GM12878 (cell line): ENCODE data around the gene SPG7. TPM values are rescaled to one million over a fixed set of nuclear protein-coding genes. Genes with fewer than 3 reads are reported as not detected.

ENCODE experiments used
- ASH2L ChIP-seq: fragments of 300-600, 200-600 bp; sonication (generic); IDR thresholded peaks from 2 replicates; pipeline ENCODE4 v1.6.1; 2017; ENCODE audit warnings: low read depth, mild to moderate bottlenecking, borderline replicate concordance
- BCL11A ChIP-seq: IDR thresholded peaks from 2 replicates; pipeline ENCODE4 v1.6.1; 2011; ENCODE audit warnings: low read depth, low read length
- CREM ChIP-seq: IDR thresholded peaks from 2 replicates; pipeline ENCODE4 v1.6.1; 2014; ENCODE audit warnings: antibody characterized with exemption, low read depth
- E4F1 ChIP-seq: fragments of 450-650 bp; IDR thresholded peaks from 2 replicates; pipeline ENCODE4 v1.6.1; 2018; ENCODE audit warnings: borderline replicate concordance, mild to moderate bottlenecking; ENCODE audit not compliant: partially characterized antibody
- FOS ChIP-seq: IDR thresholded peaks from 3 replicates; pipeline ENCODE4 v1.6.1; 2011; ENCODE audit warnings: borderline replicate concordance; ENCODE audit not compliant: insufficient read length; ENCODE audit errors: extremely low read depth
- HCFC1 ChIP-seq: fragments of 150-350 bp; IDR thresholded peaks from 2 replicates; pipeline ENCODE4 v1.6.1; 2014; ENCODE audit warnings: low read length
- KAT2A ChIP-seq: conservative IDR thresholded peaks from 2 replicates; pipeline ENCODE4 v1.6.1; 2011; ENCODE audit warnings: low read depth, low read length; ENCODE audit not compliant: control insufficient read depth
- NBN ChIP-seq: fragments of 450-650 bp; IDR thresholded peaks from 2 replicates; pipeline ENCODE4 v1.6.1; 2016
- RAD51 ChIP-seq: fragments of 450-650 bp; IDR thresholded peaks from 2 replicates; pipeline ENCODE4 v1.6.1; 2016; ENCODE audit warnings: moderate library complexity, mild to moderate bottlenecking, inconsistent platforms
- RUNX3 ChIP-seq: IDR thresholded peaks from 2 replicates; pipeline ENCODE4 v1.6.1; 2012; ENCODE audit warnings: low read length, inconsistent platforms
- SMC3 ChIP-seq: IDR thresholded peaks from 2 replicates; pipeline ENCODE4 v1.6.1; 2011; ENCODE audit warnings: low read length, improper control_type of control experiment, borderline replicate concordance
- SUZ12 ChIP-seq: fragments of 200-600 bp; sonication (generic); IDR thresholded peaks from one replicate; pipeline ENCODE4 v1.6.1; 2018; ENCODE audit warnings: antibody characterized with exemption, mild to moderate bottlenecking; ENCODE audit not compliant: unreplicated experiment
- ZNF622 ChIP-seq: fragments of 450-650 bp; IDR thresholded peaks from 2 replicates; pipeline ENCODE4 v1.6.1; 2017; ENCODE audit warnings: mild to moderate bottlenecking, inconsistent platforms
- ZSCAN29 ChIP-seq: fragments of 450-650 bp; IDR thresholded peaks from 2 replicates; pipeline ENCODE4 v1.6.1; 2017; ENCODE audit warnings: mild to moderate bottlenecking, moderate library complexity
- polyA plus RNA-seq, 11 experiments: library from polyadenylated mRNA; depleted of rRNA in 4 of 11; unstranded in 6 of 11; stranded (reverse) in 5 of 11; fragments of >200 nt; fragmentation: Nextera tagmentation in 4 of 11; fragmentation: Illumina TruSeq in 1 of 11; extraction: Ambion mirVana in 4 of 11; extraction: Trizol in 1 of 11; gene quantifications; 1 replicate in 1 of 11; 2 replicates in 10 of 11; pipeline versions ENCODE4 v1.2.1 to v1.2.3, GENCODE V29; 2011 to 2016; ENCODE audit warnings: inconsistent platforms in 2 of 11, missing spikeins in 2 of 11, low read depth in 1 of 11
- total RNA-seq, 4 experiments: library from RNA; depleted of rRNA in 3 of 4; stranded (reverse); fragments of >200 nt in 3 of 4; fragmentation: Illumina TruSeq in 1 of 4; extraction: Trizol in 1 of 4; gene quantifications; 2 replicates each; pipeline versions ENCODE4 v1.2.1 to v1.2.3, GENCODE V29; 2013 to 2021
- TF ChIP-seq, protein P1 (sequence below): IDR thresholded peaks from 2 replicates; pipeline ENCODE4 v1.6.1; 2011; ENCODE audit warnings: borderline replicate concordance, low read depth, mild to moderate bottlenecking, moderate library complexity, low read length; ENCODE audit not compliant: insufficient read depth, poor library complexity, severe bottlenecking
- TF ChIP-seq, protein P2 (sequence below), 3 experiments: IDR thresholded peaks in 2 of 3; conservative IDR thresholded peaks in 1 of 3; 2 replicates each; pipeline ENCODE4 v1.5.1; 2011; ENCODE audit warnings: low read depth in 3 of 3, low read length in 3 of 3, mild to moderate bottlenecking in 3 of 3, control low read depth in 2 of 3, moderate library complexity in 2 of 3, inconsistent platforms in 1 of 3, mixed read lengths in 1 of 3; ENCODE audit not compliant: control insufficient read depth in 2 of 3, insufficient read depth in 1 of 3; ENCODE audit errors: extremely low read depth in 1 of 3
- TF ChIP-seq, protein P3 (sequence below): IDR thresholded peaks from 2 replicates; pipeline ENCODE4 v1.6.1; 2011; ENCODE audit warnings: borderline replicate concordance, low read depth, mild to moderate bottlenecking, moderate library complexity, mixed read lengths, low read length; ENCODE audit not compliant: insufficient read depth; ENCODE audit errors: extremely low read length
- TF ChIP-seq, protein P4 (sequence below): IDR thresholded peaks from 2 replicates; pipeline ENCODE4 v1.6.1; 2011; ENCODE audit warnings: mild to moderate bottlenecking, low read depth, low read length, moderate library complexity; ENCODE audit not compliant: insufficient replicate concordance
- TF ChIP-seq, protein P5 (sequence below): fragments of 450-650 bp; IDR thresholded peaks from 2 replicates; pipeline ENCODE4 v1.6.1; 2017; ENCODE audit warnings: mild to moderate bottlenecking

Gene SPG7
- total and polyA plus RNA-seq, 10 of the 15 experiments (the other 5 are each of a cell fraction or from before 2014, with no cell fraction given) = 5.9 to 75.9 (median 52.5) TPM

DNA sequence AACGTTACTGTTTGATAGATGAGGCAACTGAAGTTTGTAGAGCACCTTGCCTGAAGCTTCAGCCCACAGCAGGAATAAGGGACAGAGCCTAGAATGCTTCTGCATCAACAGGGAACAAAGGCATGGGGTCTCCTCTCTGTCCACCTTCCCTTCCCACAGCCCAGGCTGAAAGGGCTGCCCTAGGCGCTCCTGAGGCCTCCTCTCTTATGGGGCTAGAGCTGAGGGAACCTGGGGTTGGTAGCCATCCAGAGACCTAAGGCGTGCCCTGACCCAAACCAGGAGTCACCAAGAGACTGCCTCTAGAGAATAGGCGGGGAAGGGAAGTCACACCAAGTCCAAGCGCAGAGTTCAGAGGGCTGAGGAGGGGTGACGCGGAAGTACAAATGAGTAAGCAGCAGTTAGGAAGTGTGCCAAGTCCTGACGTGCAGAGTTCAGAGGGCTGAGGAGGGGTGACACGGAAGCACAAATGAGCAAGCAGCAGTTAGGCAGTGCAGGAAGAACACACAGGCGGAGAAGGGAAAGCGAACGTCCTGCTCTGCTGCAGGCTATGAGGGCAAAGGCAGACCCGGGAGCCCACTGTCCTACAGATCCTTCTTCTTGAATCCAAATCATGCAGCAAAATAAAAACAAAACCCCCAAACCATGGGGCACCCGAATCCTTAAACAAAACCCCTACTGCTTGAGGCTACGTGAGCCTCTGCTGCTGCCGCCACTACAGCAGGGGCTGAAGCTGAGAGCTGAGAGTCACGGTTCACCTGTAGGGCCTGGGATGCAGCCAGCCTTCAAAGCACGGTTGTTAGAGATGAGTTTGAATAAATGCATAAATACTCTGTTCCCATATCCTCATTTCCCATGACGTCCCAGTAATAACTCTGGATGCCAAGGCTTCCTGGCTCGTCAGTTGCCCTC lies 2.7 kb upstream of the SPG7 start (continued):
- TF ChIP-seq, protein P1, sequence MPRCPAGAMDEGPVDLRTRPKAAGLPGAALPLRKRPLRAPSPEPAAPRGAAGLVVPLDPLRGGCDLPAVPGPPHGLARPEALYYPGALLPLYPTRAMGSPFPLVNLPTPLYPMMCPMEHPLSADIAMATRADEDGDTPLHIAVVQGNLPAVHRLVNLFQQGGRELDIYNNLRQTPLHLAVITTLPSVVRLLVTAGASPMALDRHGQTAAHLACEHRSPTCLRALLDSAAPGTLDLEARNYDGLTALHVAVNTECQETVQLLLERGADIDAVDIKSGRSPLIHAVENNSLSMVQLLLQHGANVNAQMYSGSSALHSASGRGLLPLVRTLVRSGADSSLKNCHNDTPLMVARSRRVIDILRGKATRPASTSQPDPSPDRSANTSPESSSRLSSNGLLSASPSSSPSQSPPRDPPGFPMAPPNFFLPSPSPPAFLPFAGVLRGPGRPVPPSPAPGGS = peak; percentile 46
- TF ChIP-seq, protein P2, sequence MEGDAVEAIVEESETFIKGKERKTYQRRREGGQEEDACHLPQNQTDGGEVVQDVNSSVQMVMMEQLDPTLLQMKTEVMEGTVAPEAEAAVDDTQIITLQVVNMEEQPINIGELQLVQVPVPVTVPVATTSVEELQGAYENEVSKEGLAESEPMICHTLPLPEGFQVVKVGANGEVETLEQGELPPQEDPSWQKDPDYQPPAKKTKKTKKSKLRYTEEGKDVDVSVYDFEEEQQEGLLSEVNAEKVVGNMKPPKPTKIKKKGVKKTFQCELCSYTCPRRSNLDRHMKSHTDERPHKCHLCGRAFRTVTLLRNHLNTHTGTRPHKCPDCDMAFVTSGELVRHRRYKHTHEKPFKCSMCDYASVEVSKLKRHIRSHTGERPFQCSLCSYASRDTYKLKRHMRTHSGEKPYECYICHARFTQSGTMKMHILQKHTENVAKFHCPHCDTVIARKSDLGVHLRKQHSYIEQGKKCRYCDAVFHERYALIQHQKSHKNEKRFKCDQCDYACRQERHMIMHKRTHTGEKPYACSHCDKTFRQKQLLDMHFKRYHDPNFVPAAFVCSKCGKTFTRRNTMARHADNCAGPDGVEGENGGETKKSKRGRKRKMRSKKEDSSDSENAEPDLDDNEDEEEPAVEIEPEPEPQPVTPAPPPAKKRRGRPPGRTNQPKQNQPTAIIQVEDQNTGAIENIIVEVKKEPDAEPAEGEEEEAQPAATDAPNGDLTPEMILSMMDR (IDR thresholded peaks at IDR 0.05 in 2 of 3, conservative IDR thresholded peaks at IDR 0.05 in 1 of 3; ENCODE audit: control insufficient read depth in 2 of 3, extremely low read depth in 1 of 3, insufficient read depth in 1 of 3, low read depth in 3 of 3, low read length in 3 of 3) = no peak
- TF ChIP-seq ZNF622 (no peak), ZSCAN29 (no peak), SMC3 (no peak), ASH2L (no peak), KAT2A (no peak), RUNX3 (no peak), FOS (no peak), SUZ12 (no peak), RAD51 (no peak), HCFC1 (no peak), E4F1 (no peak), BCL11A (no peak), NBN (peak; percentile 42; the same call in 1 of the 2 replicates), CREM (peak; percentile 79)
- TF ChIP-seq, protein P3, sequence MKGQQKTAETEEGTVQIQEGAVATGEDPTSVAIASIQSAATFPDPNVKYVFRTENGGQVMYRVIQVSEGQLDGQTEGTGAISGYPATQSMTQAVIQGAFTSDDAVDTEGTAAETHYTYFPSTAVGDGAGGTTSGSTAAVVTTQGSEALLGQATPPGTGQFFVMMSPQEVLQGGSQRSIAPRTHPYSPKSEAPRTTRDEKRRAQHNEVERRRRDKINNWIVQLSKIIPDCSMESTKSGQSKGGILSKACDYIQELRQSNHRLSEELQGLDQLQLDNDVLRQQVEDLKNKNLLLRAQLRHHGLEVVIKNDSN = no peak
- TF ChIP-seq, protein P4, sequence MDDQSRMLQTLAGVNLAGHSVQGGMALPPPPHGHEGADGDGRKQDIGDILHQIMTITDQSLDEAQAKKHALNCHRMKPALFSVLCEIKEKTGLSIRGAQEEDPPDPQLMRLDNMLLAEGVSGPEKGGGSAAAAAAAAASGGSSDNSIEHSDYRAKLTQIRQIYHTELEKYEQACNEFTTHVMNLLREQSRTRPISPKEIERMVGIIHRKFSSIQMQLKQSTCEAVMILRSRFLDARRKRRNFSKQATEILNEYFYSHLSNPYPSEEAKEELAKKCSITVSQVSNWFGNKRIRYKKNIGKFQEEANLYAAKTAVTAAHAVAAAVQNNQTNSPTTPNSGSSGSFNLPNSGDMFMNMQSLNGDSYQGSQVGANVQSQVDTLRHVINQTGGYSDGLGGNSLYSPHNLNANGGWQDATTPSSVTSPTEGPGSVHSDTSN = no peak
- TF ChIP-seq, protein P5, sequence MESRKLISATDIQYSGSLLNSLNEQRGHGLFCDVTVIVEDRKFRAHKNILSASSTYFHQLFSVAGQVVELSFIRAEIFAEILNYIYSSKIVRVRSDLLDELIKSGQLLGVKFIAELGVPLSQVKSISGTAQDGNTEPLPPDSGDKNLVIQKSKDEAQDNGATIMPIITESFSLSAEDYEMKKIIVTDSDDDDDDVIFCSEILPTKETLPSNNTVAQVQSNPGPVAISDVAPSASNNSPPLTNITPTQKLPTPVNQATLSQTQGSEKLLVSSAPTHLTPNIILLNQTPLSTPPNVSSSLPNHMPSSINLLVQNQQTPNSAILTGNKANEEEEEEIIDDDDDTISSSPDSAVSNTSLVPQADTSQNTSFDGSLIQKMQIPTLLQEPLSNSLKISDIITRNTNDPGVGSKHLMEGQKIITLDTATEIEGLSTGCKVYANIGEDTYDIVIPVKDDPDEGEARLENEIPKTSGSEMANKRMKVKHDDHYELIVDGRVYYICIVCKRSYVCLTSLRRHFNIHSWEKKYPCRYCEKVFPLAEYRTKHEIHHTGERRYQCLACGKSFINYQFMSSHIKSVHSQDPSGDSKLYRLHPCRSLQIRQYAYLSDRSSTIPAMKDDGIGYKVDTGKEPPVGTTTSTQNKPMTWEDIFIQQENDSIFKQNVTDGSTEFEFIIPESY = no peak
